ENCODE data around the gene ADARB1. TPM values are rescaled to one million over a fixed set of nuclear protein-coding genes. Genes with fewer than 3 reads are reported as not detected.

Gene ADARB1
- total RNA-seq, 1 experiment from 2014 or later: 36.6 TPM

- no peak for DNase-seq (ENCODE audit: extremely low read depth, low read depth)
Observed at GRCh38 chr21:45072738-45073300, 1.6 kb upstream of the ADARB1 start.

- DNase-seq (ENCODE audit: extremely low read depth, low read depth): peak; percentile 43
Observed at GRCh38 chr21:45073301-45074047, 906 bp upstream of the ADARB1 start.

- no peak for DNase-seq (ENCODE audit: extremely low read depth, low read depth)
Observed at GRCh38 chr21:45074818-45075595, 627 bp downstream of the ADARB1 start.

- no peak for DNase-seq (ENCODE audit: extremely low read depth, low read depth)
Observed at GRCh38 chr21:45075596-45076244, 1.3 kb downstream of the ADARB1 start.

- DNase-seq (ENCODE audit: extremely low read depth, low read depth): no peak
Observed at GRCh38 chr21:45076245-45076711, 1.9 kb downstream of the ADARB1 start.

- no peak for DNase-seq (ENCODE audit: extremely low read depth, low read depth)
Observed at GRCh38 chr21:45078371-45078770, 4.0 kb downstream of the ADARB1 start.

- DNase-seq (ENCODE audit: extremely low read depth, low read depth): no peak
Observed at GRCh38 chr21:45078877-45079281, 4.5 kb downstream of the ADARB1 start.

- no peak for DNase-seq (ENCODE audit: extremely low read depth, low read depth)
Observed at GRCh38 chr21:45079351-45079750, 5.0 kb downstream of the ADARB1 start.

GRCh38 chr21:45080232-45080631 is 5.9 kb downstream of the ADARB1 start:
- DNase-seq (ENCODE audit: extremely low read depth, low read depth): no peak

GRCh38 chr21:45080639-45081414 is 6.4 kb downstream of the ADARB1 start:
- no peak for DNase-seq (ENCODE audit: extremely low read depth, low read depth)

- DNase-seq (ENCODE audit: extremely low read depth, low read depth): no peak
Observed at GRCh38 chr21:45081636-45082035, 7.3 kb downstream of the ADARB1 start.

- DNase-seq (ENCODE audit: extremely low read depth, low read depth): no peak
Observed at GRCh38 chr21:45082736-45083135, 8.4 kb downstream of the ADARB1 start.

- no peak for DNase-seq (ENCODE audit: extremely low read depth, low read depth)
Observed at GRCh38 chr21:45084121-45084520, 9.7 kb downstream of the ADARB1 start.

- DNase-seq (ENCODE audit: extremely low read depth, low read depth): no peak
Observed at GRCh38 chr21:45084881-45085536, 10.6 kb downstream of the ADARB1 start.

- DNase-seq (ENCODE audit: extremely low read depth, low read depth): no peak
Observed at GRCh38 chr21:45085700-45086099, 11.3 kb downstream of the ADARB1 start.

GRCh38 chr21:45086337-45086958 is 12.1 kb downstream of the ADARB1 start:
- no peak for DNase-seq (ENCODE audit: extremely low read depth, low read depth)

GRCh38 chr21:45087022-45087823 is 12.8 kb downstream of the ADARB1 start:
- no peak for DNase-seq (ENCODE audit: extremely low read depth, low read depth)

- DNase-seq (ENCODE audit: extremely low read depth, low read depth): no peak
Observed at GRCh38 chr21:45088116-45088515, 13.7 kb downstream of the ADARB1 start.
